HEK293T (cell line): ENCODE data around the gene NMT1.

Experiments
- CTCF ChIA-PET: fragments of 350-600 bp; formaldehyde crosslinking; extraction: SDS; loops from one replicate; lab custom pipeline; 2021; ENCODE audit warnings: antibody characterized with exemption, inconsistent platforms; lab: Yijun Ruan, JAX
- POLR2A ChIA-PET: fragments of 350-600 bp; formaldehyde crosslinking; extraction: SDS; loops from one replicate; lab custom pipeline; 2020; ENCODE audit warnings: antibody characterized with exemption, inconsistent platforms; lab: Yijun Ruan, JAX
- DNase-seq: peaks from one replicate; pipeline ENCODE4 v3.0.0; 2012; ENCODE audit warnings: mixed read lengths; ENCODE audit errors: extremely low spot score
- ARNT ChIP-seq: fragments of 450-650 bp; IDR thresholded peaks from 2 replicates; pipeline ENCODE4 v1.6.1; 2017; ENCODE audit warnings: mild to moderate bottlenecking
- BHLHE40 ChIP-seq: fragments of 450-650 bp; IDR thresholded peaks from 2 replicates; pipeline ENCODE4 v1.6.1; 2016; ENCODE audit warnings: mild to moderate bottlenecking, moderate library complexity, borderline replicate concordance
- CTBP1 ChIP-seq: fragments of 450-650 bp; IDR thresholded peaks from 2 replicates; pipeline ENCODE4 v1.6.1; 2016; ENCODE audit warnings: borderline replicate concordance
- ELF4 ChIP-seq: fragments of 450-650 bp; IDR thresholded peaks from 2 replicates; pipeline ENCODE4 v1.6.1; 2017; ENCODE audit warnings: antibody characterized with exemption
- FOXA1 ChIP-seq: fragments of 450-650 bp; IDR thresholded peaks from 2 replicates; pipeline ENCODE4 v1.6.1; 2016; ENCODE audit warnings: mild to moderate bottlenecking
- FOXK2 ChIP-seq: fragments of 450-650 bp; IDR thresholded peaks from 2 replicates; pipeline ENCODE4 v1.6.1; 2016; ENCODE audit warnings: mild to moderate bottlenecking
- FOXM1 ChIP-seq: fragments of 450-650 bp; IDR thresholded peaks from 2 replicates; pipeline ENCODE4 v1.6.1; 2017; ENCODE audit warnings: mild to moderate bottlenecking, borderline replicate concordance
- HDGF ChIP-seq: fragments of 450-650 bp; IDR thresholded peaks from 2 replicates; pipeline ENCODE4 v1.6.1; 2017; ENCODE audit warnings: antibody characterized with exemption, borderline replicate concordance
- L3MBTL2 ChIP-seq: fragments of 450-650 bp; conservative IDR thresholded peaks from 2 replicates; pipeline ENCODE4 v1.6.1; 2016; ENCODE audit warnings: mild to moderate bottlenecking
- LEF1 ChIP-seq: fragments of 450-650 bp; IDR thresholded peaks from 2 replicates; pipeline ENCODE4 v1.6.1; 2017; ENCODE audit warnings: mild to moderate bottlenecking, borderline replicate concordance
- NFRKB ChIP-seq: fragments of 450-650 bp; IDR thresholded peaks from 2 replicates; pipeline ENCODE4 v1.6.1; 2016; ENCODE audit warnings: mild to moderate bottlenecking, moderate library complexity
- PKNOX1 ChIP-seq: fragments of 450-650 bp; IDR thresholded peaks from 2 replicates; pipeline ENCODE4 v1.6.1; 2016
- SP1 ChIP-seq: fragments of 450-650 bp; IDR thresholded peaks from 2 replicates; pipeline ENCODE4 v1.6.1; 2017
- SUZ12 ChIP-seq: fragments of 450-650 bp; IDR thresholded peaks from 2 replicates; pipeline ENCODE4 v1.6.1; 2016; ENCODE audit warnings: mild to moderate bottlenecking
- TARDBP ChIP-seq: fragments of 450-650 bp; IDR thresholded peaks from 2 replicates; pipeline ENCODE4 v1.6.1; 2016
- ZNF384 ChIP-seq: fragments of 450-650 bp; IDR thresholded peaks from 2 replicates; pipeline ENCODE4 v1.6.1; 2016

The NMT1 gene

DNA sequence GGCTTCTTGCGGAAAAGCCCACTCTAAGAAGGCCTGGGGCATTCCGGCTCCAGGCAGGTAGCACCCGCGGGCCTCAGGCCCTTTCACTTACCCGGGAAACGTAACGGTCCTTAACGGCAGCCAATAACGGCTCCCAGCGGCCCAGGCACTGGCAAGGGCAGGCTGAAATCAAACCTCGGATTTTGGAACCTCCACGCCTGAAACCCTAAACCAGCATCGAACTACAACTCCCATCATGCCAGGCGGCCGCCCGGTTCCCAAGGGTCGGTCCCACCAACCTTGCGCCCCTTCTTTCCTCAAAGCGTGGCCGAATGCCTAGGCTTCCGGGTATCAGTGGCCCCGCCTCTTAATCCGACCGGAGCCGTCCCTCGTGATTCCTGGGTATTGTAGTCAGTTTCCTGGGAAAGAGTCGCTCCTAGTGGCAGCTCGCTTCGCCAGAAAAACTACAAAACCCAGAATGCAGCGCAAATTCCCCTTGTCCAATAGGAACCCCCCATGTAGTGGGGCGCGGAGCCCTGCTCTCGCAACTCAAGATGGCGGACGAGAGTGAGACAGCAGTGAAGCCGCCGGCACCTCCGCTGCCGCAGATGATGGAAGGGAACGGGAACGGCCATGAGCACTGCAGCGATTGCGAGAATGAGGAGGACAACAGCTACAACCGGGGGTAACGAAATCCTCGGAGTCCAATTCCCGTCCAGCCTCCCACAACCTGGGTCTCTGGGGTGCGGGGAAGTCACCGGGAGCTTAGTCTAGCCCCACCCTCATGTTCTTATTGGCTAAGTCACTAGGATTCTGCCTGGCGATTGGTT is at the start of gene NMT1:
NMT1 (plus strand) TSS at position 521 of the 809 bp plus-strand sequence; CDS start at position 534, 13 bp downstream.
- TF ChIP-seq L3MBTL2 (peak; percentile 61), BHLHE40 (no peak), PKNOX1 (peak; percentile 98), SUZ12 (no peak), ELF4 (peak; percentile 98)
- ChIA-PET CTCF (interaction anchor here (0.5 to 1.6 kb wide), 5 partner anchors 10 to 99 kb away, joined by 3 to 8 read pairs (median 4); partner anchors contain the start of genes ACBD4 and DCAKD), POLR2A (interaction anchor here (0.6 to 3.3 kb wide), 18 partner anchors 10 to 156 kb away, joined by 3 to 56 read pairs (median 6); partner anchors contain the start of genes DCAKD, HEXIM1 and HEXIM2)
- peak; percentile 93 for DNase-seq

GRCh38 chr17:45011767-45012166 is 49.4 kb upstream of the NMT1 start:
- DNase-seq, result no peak
- POLR2A ChIA-PET, result interaction anchor here (1.0 kb wide), 1 partner anchor 16 kb away, joined by 3 read pairs; no protein-coding TSS in a partner anchor
- no peak for TF ChIP-seq LEF1
- CTCF ChIA-PET, result interaction anchor here (0.9 to 1.1 kb wide), 3 partner anchors 9 to 91 kb away, joined by 3 to 4 read pairs (median 3); no protein-coding TSS in a partner anchor

DNA sequence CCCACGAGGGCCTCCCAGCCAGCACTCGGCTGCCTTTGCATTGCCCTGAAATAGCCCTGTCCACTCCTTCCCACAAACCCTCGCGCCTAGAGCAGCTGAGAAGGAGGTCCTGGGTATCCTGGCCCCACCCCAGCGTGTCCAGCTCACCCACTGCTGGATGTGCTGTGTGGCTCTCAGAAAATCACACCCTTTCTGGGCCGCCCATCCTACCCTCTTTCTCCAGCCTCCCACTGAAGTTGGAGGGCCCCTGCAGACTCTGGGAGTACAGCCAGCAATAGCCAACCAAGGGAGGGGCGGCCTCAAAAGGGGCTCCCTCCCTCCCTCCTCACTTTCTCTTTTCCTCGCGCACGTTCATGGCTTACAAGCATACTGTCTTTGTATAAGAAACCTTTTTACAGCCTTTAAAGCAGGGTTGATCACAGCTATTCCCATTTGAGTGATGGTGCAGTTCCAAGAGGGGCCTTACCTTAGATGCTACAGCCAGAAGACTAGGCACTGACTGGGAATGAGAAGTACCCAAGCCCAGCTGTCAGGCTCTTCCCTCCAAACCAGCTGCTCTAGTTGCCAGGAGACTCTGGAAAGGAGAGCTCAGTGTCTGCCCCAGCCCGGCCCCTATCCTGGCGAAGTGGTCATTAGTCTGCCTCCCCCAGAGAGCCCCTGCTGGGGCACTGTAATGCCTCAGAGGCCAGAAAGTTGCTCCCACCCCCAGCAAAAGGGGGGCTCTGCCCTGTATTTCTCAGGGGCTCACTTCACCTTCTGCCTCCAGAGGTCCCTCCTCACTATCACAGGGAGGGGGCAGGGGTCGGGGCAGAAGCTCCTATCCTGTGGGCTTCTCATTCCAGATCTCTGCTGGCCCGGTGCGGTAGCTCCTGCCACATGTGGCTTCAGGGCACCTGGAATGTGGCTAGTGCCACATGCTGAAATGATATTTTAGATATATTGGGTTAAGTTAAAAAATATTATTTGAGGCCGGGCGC is 47.8 kb upstream of the NMT1 start:
- ChIA-PET POLR2A (interaction anchor here (1.0 to 1.1 kb wide), 2 partner anchors 92 to 303 kb away, joined by 3 to 4 read pairs; no protein-coding TSS in a partner anchor), CTCF (interaction anchor here (0.6 to 1.1 kb wide), 3 partner anchors 93 to 135 kb away, joined by 3 to 4 read pairs (median 4); partner anchors contain the start of gene ACBD4)
- TF ChIP-seq SUZ12, result no peak
- TF ChIP-seq ARNT, result no peak
- no peak for TF ChIP-seq LEF1
- TF ChIP-seq NFRKB, result no peak
- no peak for TF ChIP-seq PKNOX1
- no peak for TF ChIP-seq L3MBTL2
- TF ChIP-seq TARDBP, result no peak
- TF ChIP-seq FOXM1, result no peak
- TF ChIP-seq FOXA1, result no peak
- TF ChIP-seq SP1, result no peak
- no peak for TF ChIP-seq HDGF
- no peak for TF ChIP-seq BHLHE40
- no peak for TF ChIP-seq ELF4
- no peak for TF ChIP-seq ZNF384
- TF ChIP-seq FOXK2, result no peak
- TF ChIP-seq CTBP1, result no peak
- no peak for DNase-seq

- CTCF ChIA-PET, result no interaction called here
- TF ChIP-seq TARDBP (no peak), PKNOX1 (0 out of 2 replicates have a peak, but pooled peaks have one; percentile 14)
- DNase-seq, result no peak
- POLR2A ChIA-PET, result no interaction called here
Observed at GRCh38 chr17:45016237-45016636, 44.9 kb upstream of the NMT1 start.

DNA sequence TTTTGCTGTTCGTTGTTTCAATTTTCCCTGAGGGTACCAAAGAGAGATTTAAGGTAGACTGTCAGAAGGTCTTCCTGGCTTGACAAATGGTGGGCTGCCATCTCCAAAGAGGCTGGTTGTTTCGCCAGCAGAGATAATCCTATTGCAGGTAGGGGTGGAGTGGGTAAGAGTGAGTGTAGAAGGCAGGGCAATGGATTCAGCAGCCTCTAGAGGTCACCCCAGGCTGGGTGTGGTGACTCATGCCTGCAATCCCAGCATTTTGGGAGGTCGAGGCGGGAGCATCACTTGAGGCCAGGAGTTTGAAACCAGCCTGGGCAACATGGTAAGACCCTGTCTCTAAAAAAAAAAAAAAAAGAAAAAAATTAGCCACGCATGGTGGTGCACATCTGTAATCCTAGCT is 44.3 kb upstream of the NMT1 start:
- TF ChIP-seq SUZ12 (no peak), FOXA1 (no peak), LEF1 (no peak), CTBP1 (no peak), PKNOX1 (no peak), TARDBP (no peak), ARNT (no peak)
- POLR2A ChIA-PET, result no interaction called here

More for the DNA sequence above, 44.3 kb upstream of the NMT1 start:
- CTCF ChIA-PET, result interaction anchor here (0.6 kb wide), 2 partner anchors 21 to 444 kb away, joined by 3 to 4 read pairs; no protein-coding TSS in a partner anchor
- no peak for DNase-seq
